Mononuclear cell (primary cell): ENCODE data around the gene USHBP1. TPM values are rescaled to one million over a fixed set of nuclear protein-coding genes. Genes with fewer than 3 reads are reported as not detected.

Experiments used
- H3K27me3 ChIP-seq: 2 replicates; pipeline ENCODE4 v1.6.0; 2011; ENCODE audit warnings: low read length, control low read depth; ENCODE audit not compliant: insufficient read depth
- H3K4me1 ChIP-seq: 2 replicates; pipeline ENCODE4 v1.5.1; 2011; ENCODE audit warnings: mild to moderate bottlenecking, low read length, control low read depth; ENCODE audit not compliant: insufficient read depth
- H3K4me3 ChIP-seq: 2 replicates; pipeline ENCODE4 v1.5.1; 2011; ENCODE audit warnings: mild to moderate bottlenecking, low read length, moderate library complexity
- H3K9me3 ChIP-seq: 2 replicates; pipeline ENCODE4 v1.5.1; 2011; ENCODE audit warnings: low read depth, mild to moderate bottlenecking, control low read depth, low read length
- total RNA-seq: library from RNA; depleted of rRNA; stranded (reverse); fragments of >200 nt; gene quantifications from one replicate; pipeline ENCODE4 v1.2.3, GENCODE V29; 2012

The USHBP1 gene
- total RNA-seq, 1 donor, result under 0.01 TPM

DNA sequence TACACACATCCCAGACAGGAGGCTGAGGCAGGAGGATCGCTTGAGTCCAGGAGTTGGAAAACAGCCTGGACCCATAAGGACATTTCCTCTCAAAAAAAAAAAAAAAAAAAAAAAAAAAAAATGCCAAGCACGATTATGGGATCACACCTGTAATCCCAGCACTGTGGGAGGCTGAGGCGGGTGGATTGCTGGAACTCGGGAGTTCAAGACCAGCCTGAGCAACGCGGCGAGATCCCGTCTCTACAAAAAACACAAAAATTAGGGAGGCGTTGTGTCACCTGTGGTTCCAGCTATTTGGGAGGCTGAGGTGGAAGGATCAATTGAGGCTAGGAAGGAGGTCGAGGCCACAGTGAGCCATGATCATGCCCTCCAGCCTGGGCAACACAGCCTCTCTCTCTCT, 39.5 kb downstream of the USHBP1 start:
- no peak overlapping the region for H3K4me3 ChIP-seq
- peaks cover 22% of the 10 kb centered on the region for H3K4me1 ChIP-seq
- no peaks in the 10 kb centered on the region for H3K9me3 ChIP-seq
- no peaks in the 10 kb centered on the region for H3K27me3 ChIP-seq

DNA sequence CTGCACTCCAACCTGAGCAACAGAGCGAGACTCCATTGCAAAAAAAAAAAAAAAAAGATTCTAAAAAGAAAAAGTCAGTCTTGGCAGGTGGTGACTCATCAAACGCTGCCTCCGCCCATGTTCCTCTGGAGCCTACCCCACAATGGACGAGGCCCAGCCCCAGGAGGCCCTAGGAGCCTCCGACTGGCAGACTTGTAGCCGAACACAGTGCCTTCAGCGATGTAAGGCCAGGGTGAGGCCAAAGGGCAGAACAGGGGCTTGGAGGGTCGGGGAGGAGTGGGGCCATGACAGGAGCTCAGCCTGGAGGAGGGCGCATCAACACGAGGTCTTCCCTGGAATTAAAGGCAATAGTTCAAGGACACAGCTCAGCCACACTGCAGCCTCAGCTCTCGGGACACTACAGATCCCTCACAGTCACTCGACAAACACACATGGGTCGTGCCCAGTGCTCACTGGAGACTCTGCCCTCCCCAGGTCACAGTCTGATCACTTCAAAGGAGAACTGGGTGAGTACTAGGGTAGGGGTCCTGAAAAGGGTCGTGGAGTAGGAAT, 44.3 kb downstream of the USHBP1 start:
- Histone ChIP-seq H3K4me1 (peaks cover 16% of the 10 kb centered on the region), H3K9me3 (no peaks in the 10 kb centered on the region), H3K4me3 (no peak overlapping the region), H3K27me3 (no peaks in the 10 kb centered on the region)

GRCh38 chr19:17219286-17219685, 45.3 kb downstream of the USHBP1 start:
- no peaks in the 10 kb centered on the region for H3K9me3 ChIP-seq
- H3K4me1 ChIP-seq, result peaks cover 21% of the 10 kb centered on the region
- no peak overlapping the region for H3K4me3 ChIP-seq
- no peaks in the 10 kb centered on the region for H3K27me3 ChIP-seq

DNA sequence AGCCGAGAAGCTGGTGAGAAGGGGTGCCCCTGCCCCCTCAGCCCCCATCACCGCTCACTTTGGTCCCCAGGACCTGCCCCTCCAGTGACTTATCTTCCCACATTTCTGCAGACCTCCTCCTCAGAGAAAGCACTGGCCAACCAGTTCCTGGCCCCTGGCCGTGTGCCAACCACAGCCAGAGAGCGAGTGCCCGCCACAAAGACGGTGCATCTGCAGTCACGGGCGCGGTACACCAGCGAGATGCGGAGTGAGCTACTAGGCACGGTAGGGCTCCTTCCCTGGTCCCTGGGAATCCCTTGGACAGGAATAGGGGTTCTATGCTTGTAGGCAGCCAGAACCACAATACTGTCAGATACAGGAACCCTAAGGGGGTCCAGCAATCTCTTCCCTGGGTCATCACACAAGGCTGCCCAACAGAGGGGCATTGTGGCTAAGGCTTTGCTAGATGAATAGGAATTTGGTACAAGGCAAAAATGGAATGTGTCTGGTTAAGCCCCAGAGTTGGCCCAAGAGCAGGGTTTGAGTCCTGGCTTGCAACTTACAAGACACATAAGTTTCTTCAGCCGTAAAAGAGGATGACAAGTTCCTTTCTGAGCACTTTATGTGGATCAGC, 48.4 kb downstream of the USHBP1 start:
- Histone ChIP-seq H3K27me3 (no peaks in the 10 kb centered on the region), H3K9me3 (no peaks in the 10 kb centered on the region), H3K4me1 (peaks cover 15% of the 10 kb centered on the region), H3K4me3 (no peak overlapping the region)

GRCh38 chr19:17215127-17215971, 49.2 kb downstream of the USHBP1 start, which contains the start of gene USE1:
Gene USE1 (plus strand): TSS chr19:17215357. CDS start chr19:17215406, 49 bp downstream.
- Histone ChIP-seq H3K4me1 (peaks cover 15% of the 10 kb centered on the region), H3K4me3 (peak within 1 kb of the TSS; percentile 68), H3K9me3 (no peaks in the 10 kb centered on the region), H3K27me3 (no peaks in the 10 kb centered on the region)

DNA sequence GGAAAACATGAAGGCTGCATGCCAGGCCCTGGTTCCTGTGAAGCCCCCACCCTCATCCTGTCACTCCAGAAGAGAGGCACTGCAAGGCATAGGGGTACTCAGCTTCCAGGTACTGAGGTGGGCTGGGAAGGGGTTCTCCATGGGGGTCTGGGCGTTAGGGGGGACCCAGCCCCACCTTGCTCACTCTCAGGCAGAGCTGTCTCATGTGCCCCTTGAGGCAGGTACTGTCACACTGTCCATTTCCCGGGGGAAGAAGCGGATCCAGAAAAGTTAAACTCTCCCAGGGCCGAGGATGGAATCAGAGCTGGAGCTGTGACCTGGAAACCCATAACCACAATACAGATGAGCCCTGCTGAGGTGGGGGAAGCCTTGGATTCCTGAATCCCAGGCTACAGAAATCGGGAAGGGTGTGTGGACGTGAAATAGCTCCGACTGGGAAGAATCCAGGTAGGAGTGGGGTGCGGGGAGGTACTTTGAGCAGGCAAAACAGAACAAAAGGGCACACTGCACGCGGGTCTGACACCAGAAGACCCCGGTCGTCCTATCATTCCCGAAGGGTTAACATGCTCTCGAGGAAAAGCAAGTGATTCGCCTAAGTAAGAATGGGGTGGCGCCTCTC, 49.9 kb downstream of the USHBP1 start:
- H3K27me3 ChIP-seq, result no peaks in the 10 kb centered on the region
- H3K4me1 ChIP-seq, result peaks cover 15% of the 10 kb centered on the region
- H3K9me3 ChIP-seq, result no peaks in the 10 kb centered on the region
- H3K4me3 ChIP-seq, result peak overlapping the region; percentile 68

- H3K4me3 ChIP-seq, result no peak overlapping the region
- H3K27me3 ChIP-seq, result no peaks in the 10 kb centered on the region
- peaks cover 15% of the 10 kb centered on the region for H3K4me1 ChIP-seq
- no peaks in the 10 kb centered on the region for H3K9me3 ChIP-seq
Observed at GRCh38 chr19:17213334-17213733, 51.2 kb downstream of the USHBP1 start.

GRCh38 chr19:17211547-17212446, 52.7 kb downstream of the USHBP1 start:
- Histone ChIP-seq H3K4me1 (peaks cover 15% of the 10 kb centered on the region), H3K27me3 (no peaks in the 10 kb centered on the region), H3K4me3 (no peak overlapping the region), H3K9me3 (no peaks in the 10 kb centered on the region)

GRCh38 chr19:17210296-17210695, 54.2 kb downstream of the USHBP1 start:
- Histone ChIP-seq H3K4me3 (no peak overlapping the region), H3K27me3 (no peaks in the 10 kb centered on the region), H3K4me1 (peaks cover 7% of the 10 kb centered on the region), H3K9me3 (no peaks in the 10 kb centered on the region)

- H3K4me1 ChIP-seq, result peaks cover 2% of the 10 kb centered on the region
- H3K27me3 ChIP-seq, result no peaks in the 10 kb centered on the region
- no peaks in the 10 kb centered on the region for H3K9me3 ChIP-seq
- H3K4me3 ChIP-seq, result no peak overlapping the region
Observed at GRCh38 chr19:17209126-17210036, 55.2 kb downstream of the USHBP1 start.

GRCh38 chr19:17206736-17207581, 57.6 kb downstream of the USHBP1 start:
- Histone ChIP-seq H3K9me3 (no peaks in the 10 kb centered on the region), H3K27me3 (no peaks in the 10 kb centered on the region), H3K4me1 (no peaks in the 10 kb centered on the region), H3K4me3 (no peak overlapping the region)

DNA sequence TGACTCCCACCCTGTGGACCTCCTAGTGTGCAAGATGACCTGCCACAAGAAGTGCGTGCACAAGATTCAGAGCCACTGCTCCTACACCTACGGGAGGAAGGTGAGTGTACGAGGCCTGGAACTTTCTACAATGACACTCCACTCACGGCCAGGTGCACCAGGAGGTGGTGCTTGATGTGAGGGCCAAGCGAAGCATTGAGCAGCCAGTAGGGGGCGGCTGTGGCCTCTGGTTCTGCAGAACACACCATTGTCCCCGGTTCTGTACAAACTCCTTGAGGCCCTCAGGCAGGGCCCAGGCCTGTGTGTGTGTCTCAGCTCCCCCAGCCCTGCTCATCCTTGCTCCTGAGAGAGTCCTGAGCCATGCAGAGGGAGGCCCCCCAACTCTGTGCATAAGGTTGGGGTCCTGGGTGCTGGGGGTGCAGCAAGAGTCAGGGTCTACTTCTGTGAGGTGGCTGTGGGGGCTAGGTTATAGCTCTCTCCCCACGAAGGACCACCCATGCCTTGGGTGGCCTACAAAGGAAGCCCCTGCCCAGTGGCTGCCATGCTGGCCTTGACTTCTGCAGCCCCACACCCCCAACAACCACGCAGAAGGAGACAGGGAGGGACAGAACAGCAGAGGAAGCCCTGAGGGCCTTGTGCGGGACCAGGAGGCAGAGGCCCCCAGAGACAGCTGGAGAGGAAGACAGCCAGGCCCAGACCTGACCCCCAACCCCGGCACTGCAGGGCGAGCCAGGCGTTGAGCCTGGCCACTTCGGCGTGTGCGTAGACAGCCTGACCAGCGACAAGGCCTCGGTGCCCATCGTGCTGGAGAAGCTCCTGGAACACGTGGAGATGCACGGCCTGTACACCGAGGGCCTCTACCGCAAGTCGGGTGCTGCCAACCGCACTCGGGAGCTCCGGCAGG, 59.1 kb downstream of the USHBP1 start:
- H3K4me1 ChIP-seq, result no peaks in the 10 kb centered on the region
- no peaks in the 10 kb centered on the region for H3K9me3 ChIP-seq
- no peak overlapping the region for H3K4me3 ChIP-seq
- H3K27me3 ChIP-seq, result no peaks in the 10 kb centered on the region
